AG08396 (cell line): ENCODE data around the gene ABCC6.
A peak's percentile ranks its signal among the peaks of the same experiment; 100 is the strongest.
"Not testable (repeated sequence)": the region's sequence is repeated elsewhere in the genome, so short reads cannot be mapped to it uniquely, and the experiment has no call there.

Experiments used
- DNase-seq: peaks from one replicate; pipeline ENCODE4 v3.0.0; 2012; ENCODE audit warnings: low spot score, mixed read lengths

The ABCC6 gene

GRCh38 chr16:16161319-16161718 is 62.0 kb downstream of the ABCC6 start:
- DNase-seq: no peak

- DNase-seq: no peak
Measured at GRCh38 chr16:16159662-16160061, 63.6 kb downstream of the ABCC6 start.

GRCh38 chr16:16158741-16159374 is 64.4 kb downstream of the ABCC6 start:
- DNase-seq: no peak

GRCh38 chr16:16158082-16158658 is 65.1 kb downstream of the ABCC6 start:
- DNase-seq: no peak

GRCh38 chr16:16157166-16157565 is 66.1 kb downstream of the ABCC6 start:
- no peak for DNase-seq

GRCh38 chr16:16155234-16155633 is 68.1 kb downstream of the ABCC6 start:
- DNase-seq: no peak

- DNase-seq: no peak
Measured at GRCh38 chr16:16154281-16154951, 68.9 kb downstream of the ABCC6 start.

GRCh38 chr16:16153000-16153399 is 70.3 kb downstream of the ABCC6 start:
- not testable (repeated sequence) for DNase-seq

GRCh38 chr16:16151315-16151714 is 72.0 kb downstream of the ABCC6 start:
- peak; percentile 46 for DNase-seq

- no peak for DNase-seq
Measured at GRCh38 chr16:16150878-16151152, 72.5 kb downstream of the ABCC6 start.

- DNase-seq: peak; percentile 54
Measured at GRCh38 chr16:16150117-16150877, 73.0 kb downstream of the ABCC6 start.

GRCh38 chr16:16149710-16150116 is 73.6 kb downstream of the ABCC6 start:
- DNase-seq: no peak

- DNase-seq: no peak
Measured at GRCh38 chr16:16148755-16149154, 74.5 kb downstream of the ABCC6 start.

GRCh38 chr16:16148000-16148599 is 75.2 kb downstream of the ABCC6 start:
- DNase-seq: not testable (repeated sequence)

- DNase-seq: no peak
Measured at GRCh38 chr16:16147316-16147999, 75.8 kb downstream of the ABCC6 start.

- DNase-seq: no peak
Measured at GRCh38 chr16:16146380-16147315, 76.6 kb downstream of the ABCC6 start.

- no peak for DNase-seq
Measured at GRCh38 chr16:16145286-16145685, 78.0 kb downstream of the ABCC6 start.

- DNase-seq: no peak
Measured at GRCh38 chr16:16144416-16144815, 78.9 kb downstream of the ABCC6 start.

- DNase-seq: no peak
Measured at GRCh38 chr16:16143931-16144330, 79.4 kb downstream of the ABCC6 start.

GRCh38 chr16:16143038-16143763 is 80.1 kb downstream of the ABCC6 start:
- no peak for DNase-seq
